ENCODE data around the gene LTC4S.

DNA sequence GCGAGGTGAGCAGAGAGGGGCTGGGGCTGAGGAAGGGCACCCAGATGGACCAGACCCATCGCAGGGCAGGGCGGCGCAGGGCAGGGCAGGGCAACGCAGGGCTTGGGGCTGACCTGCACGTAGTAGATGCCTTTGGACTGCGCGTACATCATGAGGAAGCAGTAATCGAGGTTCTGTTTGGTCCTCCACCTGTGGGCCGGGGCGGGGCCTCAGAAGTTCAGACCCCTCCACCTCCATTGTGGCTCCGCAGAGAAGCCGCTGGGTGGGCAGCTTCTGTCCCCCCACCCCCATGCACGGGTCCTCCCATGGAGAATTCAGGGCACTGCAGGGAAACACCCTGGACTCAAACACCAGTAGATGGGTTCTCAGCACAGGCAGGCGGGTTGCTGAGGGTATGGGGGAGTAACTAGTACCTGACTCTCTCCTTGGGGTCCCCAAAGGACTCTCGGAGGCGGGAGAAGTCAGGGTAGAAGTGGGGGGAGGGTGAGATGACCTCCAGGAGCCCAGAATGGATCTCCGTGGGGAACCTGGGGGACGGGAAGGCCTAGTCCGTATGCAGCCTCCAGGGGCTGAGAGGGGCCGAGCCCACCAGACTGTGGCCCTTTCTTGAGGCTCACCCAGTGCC, 6.4 kb downstream of the LTC4S start:
- TF ChIP-seq, protein P1, sequence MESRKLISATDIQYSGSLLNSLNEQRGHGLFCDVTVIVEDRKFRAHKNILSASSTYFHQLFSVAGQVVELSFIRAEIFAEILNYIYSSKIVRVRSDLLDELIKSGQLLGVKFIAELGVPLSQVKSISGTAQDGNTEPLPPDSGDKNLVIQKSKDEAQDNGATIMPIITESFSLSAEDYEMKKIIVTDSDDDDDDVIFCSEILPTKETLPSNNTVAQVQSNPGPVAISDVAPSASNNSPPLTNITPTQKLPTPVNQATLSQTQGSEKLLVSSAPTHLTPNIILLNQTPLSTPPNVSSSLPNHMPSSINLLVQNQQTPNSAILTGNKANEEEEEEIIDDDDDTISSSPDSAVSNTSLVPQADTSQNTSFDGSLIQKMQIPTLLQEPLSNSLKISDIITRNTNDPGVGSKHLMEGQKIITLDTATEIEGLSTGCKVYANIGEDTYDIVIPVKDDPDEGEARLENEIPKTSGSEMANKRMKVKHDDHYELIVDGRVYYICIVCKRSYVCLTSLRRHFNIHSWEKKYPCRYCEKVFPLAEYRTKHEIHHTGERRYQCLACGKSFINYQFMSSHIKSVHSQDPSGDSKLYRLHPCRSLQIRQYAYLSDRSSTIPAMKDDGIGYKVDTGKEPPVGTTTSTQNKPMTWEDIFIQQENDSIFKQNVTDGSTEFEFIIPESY (CRISPR knock-in tag; IDR thresholded peaks at IDR 0.05): no peak
- TF ChIP-seq ZNF644 (tag; IDR thresholded peaks at IDR 0.05; ENCODE audit: low read depth) (no peak), PTBP1 (IDR thresholded peaks at IDR 0.05; ENCODE audit: low read depth, low read length) (no peak), TAF1 (IDR thresholded peaks at IDR 0.05; ENCODE audit: control insufficient read depth, extremely low read depth, insufficient read depth, low read length, severe bottlenecking) (no peak), POLR2A (conservative IDR thresholded peaks at IDR 0.05) (no peak)
- TF ChIP-seq, protein P2, sequence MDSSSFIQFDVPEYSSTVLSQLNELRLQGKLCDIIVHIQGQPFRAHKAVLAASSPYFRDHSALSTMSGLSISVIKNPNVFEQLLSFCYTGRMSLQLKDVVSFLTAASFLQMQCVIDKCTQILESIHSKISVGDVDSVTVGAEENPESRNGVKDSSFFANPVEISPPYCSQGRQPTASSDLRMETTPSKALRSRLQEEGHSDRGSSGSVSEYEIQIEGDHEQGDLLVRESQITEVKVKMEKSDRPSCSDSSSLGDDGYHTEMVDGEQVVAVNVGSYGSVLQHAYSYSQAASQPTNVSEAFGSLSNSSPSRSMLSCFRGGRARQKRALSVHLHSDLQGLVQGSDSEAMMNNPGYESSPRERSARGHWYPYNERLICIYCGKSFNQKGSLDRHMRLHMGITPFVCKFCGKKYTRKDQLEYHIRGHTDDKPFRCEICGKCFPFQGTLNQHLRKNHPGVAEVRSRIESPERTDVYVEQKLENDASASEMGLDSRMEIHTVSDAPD (CRISPR knock-in tag; IDR thresholded peaks at IDR 0.05): no peak

All from K562 (cell line).